CD4-positive, alpha-beta T cell treated with Interleukin-4 for 1 hour (primary cell): Measurements from ENCODE around the gene ELOF1.
"Not testable (repeated sequence)": the region's sequence is repeated elsewhere in the genome, so short reads cannot be mapped to it uniquely, and the experiment has no call there.

ENCODE experiments used
- DNase-seq, 2 donors: peaks; one replicate each; pipeline ENCODE4 v3.0.0-alpha.2; 2020 to 2022

ELOF1 gene

GRCh38 chr19:11558881-11559828 is at the start of gene ELOF1:
TSS of gene ELOF1 (minus strand) at chr19:11559230. CDS start at chr19:11554347, 4,883 bp downstream.
- DNase-seq = peak; percentile 97 to 98

- DNase-seq = no peak
Observed at GRCh38 chr19:11606484-11606883, 47.5 kb upstream of the ELOF1 start.

GRCh38 chr19:11599704-11600103 is 40.7 kb upstream of the ELOF1 start:
- DNase-seq = not testable (repeated sequence)

- no peak for DNase-seq
Observed at GRCh38 chr19:11598746-11599145, 39.7 kb upstream of the ELOF1 start.

GRCh38 chr19:11598103-11598483 is 39.1 kb upstream of the ELOF1 start:
- DNase-seq = no peak

GRCh38 chr19:11597202-11598102 is 38.4 kb upstream of the ELOF1 start, which contains the start of gene ZNF627:
TSS of gene ZNF627 (plus strand) at chr19:11597483. CDS start at chr19:11597628, 145 bp downstream.
- peak; percentile 98 to 99 for DNase-seq

GRCh38 chr19:11596156-11596555 is 37.1 kb upstream of the ELOF1 start:
- no peak for DNase-seq

- no peak for DNase-seq
Observed at GRCh38 chr19:11594084-11594483, 35.1 kb upstream of the ELOF1 start.

- no peak for DNase-seq
Observed at GRCh38 chr19:11587975-11588631, 29.1 kb upstream of the ELOF1 start.

- peak; percentile 81 to 82 for DNase-seq
Observed at GRCh38 chr19:11587302-11587974, 28.4 kb upstream of the ELOF1 start.

GRCh38 chr19:11586331-11586730 is 27.3 kb upstream of the ELOF1 start:
- DNase-seq = no peak

- DNase-seq = peak; percentile 58 to 81
Observed at GRCh38 chr19:11581740-11582139, 22.7 kb upstream of the ELOF1 start.

- no peak for DNase-seq
Observed at GRCh38 chr19:11580116-11580515, 21.1 kb upstream of the ELOF1 start.

- peak; percentile 26 to 41 for DNase-seq
Observed at GRCh38 chr19:11578258-11579142, 19.5 kb upstream of the ELOF1 start.

GRCh38 chr19:11577451-11578257 is 18.6 kb upstream of the ELOF1 start, which contains the start of gene ACP5:
TSS of gene ACP5 (minus strand) at chr19:11577645. CDS start at chr19:11577317, 328 bp downstream.
- no peak for DNase-seq

GRCh38 chr19:11576227-11576626 is 17.2 kb upstream of the ELOF1 start:
- no peak for DNase-seq

GRCh38 chr19:11574689-11575088 is 15.7 kb upstream of the ELOF1 start:
- peak in 1 of 2 donors; percentile 32 for DNase-seq

- not testable (repeated sequence) for DNase-seq
Observed at GRCh38 chr19:11573763-11574162, 14.7 kb upstream of the ELOF1 start.

- not testable (repeated sequence) for DNase-seq
Observed at GRCh38 chr19:11573354-11573753, 14.3 kb upstream of the ELOF1 start.

- no peak for DNase-seq
Observed at GRCh38 chr19:11570039-11570462, 11.0 kb upstream of the ELOF1 start.
